Epidermal melanocyte (primary cell): Measurements from ENCODE around the gene CREB5.

Experiments used
- DNase-seq: peaks from one replicate; pipeline ENCODE4 v3.0.0; 2011; ENCODE audit warnings: low spot score; ENCODE audit not compliant: insufficient read length

Gene CREB5

GRCh38 chr7:28674359-28674782 lies 262.1 kb downstream of the CREB5 start:
- DNase-seq = no peak

GRCh38 chr7:28675429-28675828 lies 263.1 kb downstream of the CREB5 start:
- DNase-seq = no peak

GRCh38 chr7:28677668-28678067 lies 265.4 kb downstream of the CREB5 start:
- no peak for DNase-seq

GRCh38 chr7:28678431-28678965 lies 266.2 kb downstream of the CREB5 start:
- DNase-seq = no peak

- no peak for DNase-seq
Observed at GRCh38 chr7:28681693-28682310, 269.5 kb downstream of the CREB5 start.

GRCh38 chr7:28682801-28683200 lies 270.5 kb downstream of the CREB5 start:
- DNase-seq = no peak

GRCh38 chr7:28684650-28685241 lies 272.4 kb downstream of the CREB5 start:
- no peak for DNase-seq

- no peak for DNase-seq
Observed at GRCh38 chr7:28685242-28685643, 272.9 kb downstream of the CREB5 start.

- peak; percentile 82 for DNase-seq
Observed at GRCh38 chr7:28685644-28686417, 273.5 kb downstream of the CREB5 start.

- no peak for DNase-seq
Observed at GRCh38 chr7:28686418-28686800, 274.1 kb downstream of the CREB5 start.

GRCh38 chr7:28687537-28687936 lies 275.2 kb downstream of the CREB5 start:
- DNase-seq = no peak

- DNase-seq = no peak
Observed at GRCh38 chr7:28688174-28688573, 275.9 kb downstream of the CREB5 start.

GRCh38 chr7:28688651-28689050 lies 276.3 kb downstream of the CREB5 start:
- no peak for DNase-seq

GRCh38 chr7:28695300-28696295 lies 283.3 kb downstream of the CREB5 start:
- no peak for DNase-seq

GRCh38 chr7:28697913-28698563 lies 285.7 kb downstream of the CREB5 start:
- no peak for DNase-seq

GRCh38 chr7:28698840-28699239 lies 286.5 kb downstream of the CREB5 start:
- DNase-seq = no peak

GRCh38 chr7:28700096-28700495 lies 287.8 kb downstream of the CREB5 start:
- DNase-seq = no peak

- no peak for DNase-seq
Observed at GRCh38 chr7:28700790-28701203, 288.5 kb downstream of the CREB5 start.

GRCh38 chr7:28701731-28702130 lies 289.4 kb downstream of the CREB5 start:
- DNase-seq = no peak

GRCh38 chr7:28702171-28702570 lies 289.9 kb downstream of the CREB5 start:
- no peak for DNase-seq
